Mucosa of stomach (tissue), 1 donor: Measurements from ENCODE around the gene PUM2.
"Not testable (repeated sequence)": the region's sequence is repeated elsewhere in the genome, so short reads cannot be mapped to it uniquely, and the experiment has no call there.

Experiments used
- H3K27me3 ChIP-seq: one replicate; pipeline ENCODE4 v1.7.0; 2013; ENCODE audit warnings: mild to moderate bottlenecking, low read length; ENCODE audit not compliant: control insufficient read depth, insufficient read depth
- H3K36me3 ChIP-seq: one replicate; pipeline ENCODE4 v1.7.0; 2013; ENCODE audit warnings: low read length; ENCODE audit not compliant: control insufficient read depth, insufficient read depth
- H3K4me1 ChIP-seq: one replicate; pipeline ENCODE4 v1.7.0; 2013; ENCODE audit warnings: mild to moderate bottlenecking, low read length; ENCODE audit not compliant: control insufficient read depth, insufficient read depth
- H3K4me3 ChIP-seq: one replicate; pipeline ENCODE4 v1.7.0; 2013; ENCODE audit warnings: low read length
- H3K9ac ChIP-seq: one replicate; pipeline ENCODE4 v1.7.0; 2013; ENCODE audit warnings: mild to moderate bottlenecking, low read length, moderate library complexity
- H3K9me3 ChIP-seq: one replicate; pipeline ENCODE4 v1.7.0; 2013; ENCODE audit warnings: mild to moderate bottlenecking, low read length, moderate library complexity; ENCODE audit not compliant: control insufficient read depth
- donor health status: Pancreatic carcinoma.

PUM2 gene

DNA sequence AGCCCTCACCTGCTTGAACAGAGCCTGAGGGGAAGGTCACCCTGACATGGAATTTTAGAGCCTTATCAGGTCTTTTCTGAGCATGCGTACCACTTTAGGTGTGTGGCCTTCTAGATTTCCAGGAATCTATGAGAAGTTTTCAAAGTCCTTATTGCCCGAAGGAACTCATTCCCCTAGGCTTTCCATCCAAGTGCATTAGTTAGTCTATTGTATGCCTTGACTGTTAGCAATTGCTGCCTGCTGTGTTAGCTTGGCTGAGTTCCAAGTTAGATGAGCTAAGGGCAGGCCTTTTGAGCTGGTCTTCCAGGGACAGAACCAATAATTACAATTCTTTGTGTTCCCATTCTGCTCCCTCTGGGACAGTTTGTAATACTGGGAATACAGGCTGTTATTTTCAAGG, 30.8 kb upstream of the PUM2 start:
- no peak overlapping the region for H3K9ac ChIP-seq
- no peaks in the 10 kb centered on the region for H3K9me3 ChIP-seq
- H3K36me3 ChIP-seq = no peaks in the 10 kb centered on the region
- H3K27me3 ChIP-seq = no peaks in the 10 kb centered on the region
- H3K4me1 ChIP-seq = peaks cover 7% of the 10 kb centered on the region
- no peak overlapping the region for H3K4me3 ChIP-seq

DNA sequence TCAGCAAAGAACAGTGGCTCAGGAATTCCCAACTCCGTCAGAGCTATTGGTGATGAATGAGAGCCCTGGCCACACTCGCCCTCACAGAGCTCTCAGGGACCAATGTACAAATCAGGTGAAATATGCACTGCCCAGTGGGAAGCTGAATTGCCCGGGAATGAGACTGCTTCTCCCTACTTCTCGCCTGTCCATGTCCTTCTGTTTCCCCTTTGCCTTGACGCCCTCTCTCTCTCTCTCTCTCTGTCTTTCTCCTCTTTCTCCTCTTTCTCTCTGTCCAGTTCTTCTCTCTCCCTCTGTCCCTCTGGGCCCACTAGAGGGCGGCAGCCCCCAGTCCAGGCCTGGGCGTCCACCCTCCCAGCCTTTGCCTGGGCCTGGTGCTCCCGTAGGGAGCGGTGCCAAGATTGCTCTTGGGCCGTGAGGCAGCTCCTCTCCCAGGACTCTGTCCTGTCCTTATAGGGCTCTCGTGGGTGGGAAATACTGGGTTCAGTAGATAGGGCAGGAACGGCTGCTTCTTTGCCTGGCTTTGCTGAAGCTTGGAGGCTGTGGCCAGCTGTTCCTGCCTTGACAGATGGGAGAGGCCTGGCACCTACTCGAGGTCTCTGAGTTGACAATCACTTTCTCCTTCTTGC, 28.4 kb upstream of the PUM2 start:
- no peaks in the 10 kb centered on the region for H3K9me3 ChIP-seq
- H3K9ac ChIP-seq = no peak overlapping the region

DNA sequence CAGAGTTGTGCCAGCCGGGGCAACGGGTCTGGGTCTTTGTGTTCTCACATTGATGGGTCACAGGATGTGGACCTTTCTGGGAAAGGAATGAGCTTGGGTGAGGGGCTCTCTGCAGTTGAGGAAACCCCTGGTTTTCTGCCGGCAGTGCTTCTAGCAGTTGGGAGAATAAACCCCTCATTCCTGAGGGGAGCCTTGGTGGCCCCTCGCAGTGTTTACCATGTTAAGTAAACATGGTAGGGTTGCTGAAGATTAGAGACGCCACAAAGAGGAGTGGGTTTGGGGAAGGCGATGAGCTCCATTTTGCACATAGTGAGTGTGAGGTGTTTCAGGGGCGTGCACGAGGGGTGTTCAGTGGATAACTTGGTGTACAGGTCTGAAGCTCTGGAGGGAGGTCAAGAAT, 27.7 kb upstream of the PUM2 start:
- Histone ChIP-seq H3K4me1 (peaks cover 7% of the 10 kb centered on the region), H3K9ac (no peak overlapping the region), H3K36me3 (no peaks in the 10 kb centered on the region)

More for the DNA sequence above, 28.4 kb upstream of the PUM2 start:
- Histone ChIP-seq H3K36me3 (no peaks in the 10 kb centered on the region), H3K4me1 (peaks cover 7% of the 10 kb centered on the region), H3K4me3 (no peak overlapping the region), H3K27me3 (no peaks in the 10 kb centered on the region)

DNA sequence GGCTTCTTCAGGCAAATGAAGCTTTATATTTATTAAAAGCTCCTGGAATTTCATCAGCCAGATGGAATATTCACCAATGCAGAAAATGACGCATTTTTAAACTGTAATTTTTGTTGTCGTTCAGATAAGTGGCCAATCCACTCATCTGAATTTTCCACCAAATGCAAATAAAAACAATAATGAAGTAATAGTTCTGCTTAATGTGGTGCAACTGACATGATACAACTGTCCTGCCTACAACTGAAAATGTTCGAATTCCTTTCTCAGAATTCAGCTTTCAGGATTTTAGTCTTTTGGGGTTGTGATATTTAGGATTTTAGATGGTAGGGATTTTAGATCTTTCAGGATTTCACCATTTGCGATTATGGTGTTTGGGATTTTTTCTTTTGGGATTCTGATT, 27.1 kb upstream of the PUM2 start:
- H3K9me3 ChIP-seq = no peaks in the 10 kb centered on the region
- no peak overlapping the region for H3K4me3 ChIP-seq
- no peaks in the 10 kb centered on the region for H3K36me3 ChIP-seq
- H3K4me1 ChIP-seq = peaks cover 7% of the 10 kb centered on the region
- no peak overlapping the region for H3K9ac ChIP-seq
- no peaks in the 10 kb centered on the region for H3K27me3 ChIP-seq

More for the DNA sequence above, 27.7 kb upstream of the PUM2 start:
- Histone ChIP-seq H3K27me3 (no peaks in the 10 kb centered on the region), H3K4me3 (no peak overlapping the region), H3K9me3 (no peaks in the 10 kb centered on the region)

DNA sequence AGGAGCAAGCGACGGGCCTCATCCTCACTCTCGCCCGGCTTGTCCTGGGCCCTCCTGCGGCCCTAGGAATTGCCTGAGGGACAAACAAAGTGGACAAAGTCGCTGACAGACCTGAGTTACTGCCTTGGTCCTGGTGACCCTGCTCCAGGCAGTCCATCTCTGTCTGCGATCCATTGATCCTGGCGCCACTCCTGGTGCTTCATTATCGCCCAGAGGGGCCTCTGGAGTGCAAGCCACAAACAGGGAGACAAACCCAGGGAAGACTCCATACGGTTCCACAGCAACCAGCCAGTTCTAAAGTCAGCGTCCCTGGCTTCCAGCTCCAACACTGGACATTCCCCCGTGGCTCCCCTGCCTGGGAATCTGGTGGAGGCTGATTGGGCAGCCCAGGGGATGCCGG, 24.3 kb upstream of the PUM2 start:
- not testable (repeated sequence) for H3K4me1 ChIP-seq, H3K27me3 ChIP-seq, H3K9ac ChIP-seq, H3K9me3 ChIP-seq, H3K36me3 ChIP-seq, H3K4me3 ChIP-seq

DNA sequence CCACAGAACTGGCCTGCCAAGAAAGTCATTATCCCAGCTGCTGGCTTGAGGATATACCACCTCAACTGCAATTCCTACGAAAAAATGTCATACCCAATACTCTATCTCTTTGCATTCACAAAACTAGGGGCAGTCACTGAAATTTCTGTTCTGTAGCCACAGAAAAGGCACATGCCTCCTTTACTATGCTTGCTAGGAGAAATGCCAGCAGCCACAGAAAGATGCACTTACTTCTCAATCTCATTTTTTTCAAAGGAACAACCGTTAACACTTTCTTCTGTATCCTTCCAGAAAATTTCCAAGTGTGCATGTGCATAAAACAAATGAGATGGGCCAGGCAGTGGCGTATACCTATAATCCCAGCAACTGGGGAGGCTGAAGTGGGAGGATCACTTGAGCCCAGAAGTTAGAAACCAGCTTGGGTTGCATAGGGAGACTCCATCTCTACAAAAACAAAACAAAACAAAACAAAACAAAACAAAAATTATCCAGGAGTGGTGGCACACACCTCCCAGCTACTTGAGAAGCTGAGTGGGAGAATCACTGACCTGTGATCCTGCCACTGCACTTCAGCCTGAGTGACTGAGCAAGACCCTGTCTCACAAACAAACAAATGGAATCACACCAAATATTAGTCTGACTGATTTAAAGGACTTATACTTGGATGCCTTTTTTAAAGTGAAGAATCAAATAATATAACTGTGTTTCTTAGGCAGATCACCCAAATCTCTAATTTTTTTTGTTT, 22.4 kb upstream of the PUM2 start:
- no peaks in the 10 kb centered on the region for H3K4me1 ChIP-seq
- no peaks in the 10 kb centered on the region for H3K27me3 ChIP-seq

DNA sequence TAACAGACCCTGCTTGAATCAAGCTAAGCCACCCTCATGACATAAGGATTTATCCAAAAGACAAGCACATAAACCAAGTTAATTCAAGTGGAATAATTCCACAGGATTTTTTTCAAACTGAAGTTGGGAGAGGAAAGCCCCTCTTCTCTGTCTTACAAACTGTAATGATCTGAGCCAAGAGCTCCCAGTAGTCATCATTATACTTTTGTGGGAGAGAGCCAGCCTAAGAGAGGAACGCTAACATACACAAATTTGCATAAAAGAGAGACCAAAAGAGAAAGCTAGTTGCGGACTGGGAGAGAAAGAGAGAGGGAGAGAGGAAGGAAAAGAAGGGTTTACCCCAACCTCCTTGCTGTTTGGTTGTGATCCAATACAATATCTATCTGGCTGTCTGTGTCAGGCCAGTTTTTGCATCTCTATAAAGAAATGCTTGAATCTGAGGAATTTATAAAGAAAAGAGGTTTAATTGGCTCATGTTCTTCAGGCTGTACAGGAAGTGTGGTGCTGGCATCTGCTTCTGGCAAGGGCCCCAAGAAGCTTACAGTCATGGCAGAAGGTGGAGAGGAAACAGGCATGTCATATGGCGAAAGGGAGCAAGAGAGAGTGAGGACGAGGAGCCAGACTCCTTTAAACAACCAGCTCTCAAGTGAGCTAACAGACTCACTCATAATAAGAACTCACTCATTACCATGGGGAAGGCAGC, 20.8 kb upstream of the PUM2 start:
- Histone ChIP-seq H3K4me3 (no peak overlapping the region), H3K27me3 (no peaks in the 10 kb centered on the region)

More for the DNA sequence above, 22.4 kb upstream of the PUM2 start:
- Histone ChIP-seq H3K9me3 (no peaks in the 10 kb centered on the region), H3K9ac (no peak overlapping the region), H3K36me3 (no peaks in the 10 kb centered on the region), H3K4me3 (no peak overlapping the region)

DNA sequence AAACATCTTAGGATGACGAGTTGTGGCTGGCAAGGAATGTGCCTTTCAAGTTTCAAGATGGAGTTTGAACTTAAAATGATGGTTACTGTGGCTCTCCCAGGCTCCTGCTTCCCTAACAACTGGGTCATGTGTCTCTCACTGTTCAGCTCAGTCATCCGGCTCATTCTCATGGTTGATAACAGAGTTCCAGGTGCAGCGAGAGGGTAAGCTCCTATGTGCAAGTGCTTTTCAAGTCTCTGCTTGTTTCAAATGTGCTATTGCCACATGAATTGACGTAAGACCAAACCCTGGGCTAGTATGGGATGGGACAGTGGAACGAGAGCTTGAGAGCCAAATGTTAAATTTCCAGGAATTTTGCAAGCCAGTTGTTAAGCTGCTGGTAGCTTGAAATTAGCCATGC, 19.5 kb upstream of the PUM2 start:
- Histone ChIP-seq H3K4me1 (no peaks in the 10 kb centered on the region), H3K9me3 (no peaks in the 10 kb centered on the region), H3K36me3 (no peaks in the 10 kb centered on the region), H3K9ac (no peak overlapping the region), H3K27me3 (no peaks in the 10 kb centered on the region), H3K4me3 (no peak overlapping the region)

More for the DNA sequence above, 20.8 kb upstream of the PUM2 start:
- no peaks in the 10 kb centered on the region for H3K4me1 ChIP-seq
- no peak overlapping the region for H3K9ac ChIP-seq
- no peaks in the 10 kb centered on the region for H3K36me3 ChIP-seq
- H3K9me3 ChIP-seq = no peaks in the 10 kb centered on the region

DNA sequence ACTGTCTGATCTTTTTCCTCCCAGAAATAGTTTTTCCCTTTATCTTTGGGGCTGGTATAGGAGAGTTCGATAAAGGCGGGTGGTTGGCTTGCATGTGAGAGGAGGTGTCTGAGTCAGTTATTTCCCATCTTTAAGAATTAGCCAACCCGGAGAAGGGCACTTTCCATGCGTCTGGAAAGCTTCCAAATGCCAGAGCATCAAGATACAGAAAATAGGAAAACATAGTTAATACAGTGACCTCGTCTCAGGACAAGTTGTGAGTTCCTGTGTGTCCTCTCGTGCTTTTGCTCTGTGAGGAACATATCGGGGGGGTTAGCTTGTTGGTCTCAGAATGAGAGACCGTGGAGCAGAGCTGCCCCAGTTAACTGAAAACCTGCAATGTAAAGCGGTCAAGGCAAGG, 18.7 kb upstream of the PUM2 start:
- Histone ChIP-seq H3K4me3 (no peak overlapping the region), H3K4me1 (no peaks in the 10 kb centered on the region), H3K27me3 (no peaks in the 10 kb centered on the region)

DNA sequence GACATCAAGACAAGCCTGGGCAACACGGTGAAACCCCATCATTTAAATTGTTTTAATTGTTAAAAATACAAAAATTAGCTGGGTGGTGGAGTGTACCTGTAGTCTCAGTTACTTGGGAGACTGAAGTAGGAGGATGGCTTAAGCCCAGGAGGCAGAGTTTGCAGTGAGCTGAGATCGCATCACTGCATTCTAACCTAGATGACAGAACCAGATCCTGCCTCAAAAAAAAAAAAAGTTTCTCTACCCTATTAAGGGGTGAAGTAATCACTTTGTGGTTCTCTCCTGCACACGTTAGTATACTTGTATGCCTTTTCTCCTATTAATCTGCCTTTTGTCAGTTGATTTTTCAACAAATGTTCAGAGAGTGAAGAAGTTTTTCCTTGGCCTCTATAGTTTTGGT, 18.1 kb upstream of the PUM2 start:
- H3K4me3 ChIP-seq = no peak overlapping the region
- H3K27me3 ChIP-seq = no peaks in the 10 kb centered on the region
- no peaks in the 10 kb centered on the region for H3K9me3 ChIP-seq
- no peaks in the 10 kb centered on the region for H3K4me1 ChIP-seq
- H3K36me3 ChIP-seq = no peaks in the 10 kb centered on the region
- H3K9ac ChIP-seq = no peak overlapping the region

More for the DNA sequence above, 18.7 kb upstream of the PUM2 start:
- H3K36me3 ChIP-seq = no peaks in the 10 kb centered on the region
- H3K9ac ChIP-seq = no peak overlapping the region
- no peaks in the 10 kb centered on the region for H3K9me3 ChIP-seq

DNA sequence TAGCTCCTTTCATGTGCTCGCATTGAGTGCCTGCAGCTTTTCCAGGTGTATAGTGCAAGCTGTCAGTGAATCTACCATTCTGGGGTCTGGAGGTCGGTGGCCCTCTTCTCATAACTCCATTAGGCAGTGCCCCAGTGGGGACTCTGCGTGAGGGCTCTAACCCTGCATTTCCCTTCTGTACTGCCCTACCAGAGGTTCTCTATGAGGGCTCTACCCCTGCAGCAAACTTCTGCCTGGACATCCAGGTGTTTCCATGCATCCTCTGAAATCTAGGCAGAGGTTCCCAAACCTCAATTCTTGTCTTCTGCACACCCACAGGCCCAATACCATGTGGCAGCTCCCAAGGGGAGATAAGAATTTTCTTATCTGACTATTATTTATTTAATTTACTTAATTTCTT, 17.3 kb upstream of the PUM2 start:
- H3K4me3 ChIP-seq, H3K27me3 ChIP-seq, H3K36me3 ChIP-seq, H3K9ac ChIP-seq, H3K4me1 ChIP-seq, H3K9me3 ChIP-seq: not testable (repeated sequence)

DNA sequence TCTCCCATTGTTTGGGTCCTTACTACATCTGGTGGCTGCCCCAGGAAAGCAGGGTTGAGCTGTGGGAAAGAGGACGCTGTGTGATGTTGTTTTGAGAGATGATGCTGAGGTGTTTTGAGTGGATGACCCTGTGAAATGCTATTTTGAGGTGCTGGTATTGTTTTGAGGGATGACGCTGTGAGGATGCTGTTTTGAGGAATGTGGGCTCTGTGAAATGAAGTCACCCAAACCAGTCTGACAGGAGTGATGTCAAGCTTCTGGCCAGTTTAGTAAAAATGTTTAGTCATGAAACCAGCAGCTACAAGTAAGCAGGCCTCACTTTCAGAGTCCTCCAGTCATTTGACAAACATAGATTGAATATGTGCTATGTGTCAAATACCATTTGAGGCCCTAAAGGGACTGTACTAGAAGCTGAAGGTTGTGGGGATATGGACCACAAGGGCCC, 16.1 kb upstream of the PUM2 start:
- H3K4me3 ChIP-seq = no peak overlapping the region
- no peaks in the 10 kb centered on the region for H3K4me1 ChIP-seq
- no peak overlapping the region for H3K9ac ChIP-seq
- H3K9me3 ChIP-seq = no peaks in the 10 kb centered on the region
- H3K36me3 ChIP-seq = no peaks in the 10 kb centered on the region
- H3K27me3 ChIP-seq = no peaks in the 10 kb centered on the region
